ENCODE measurements around the gene CACNA1B. TPM values are rescaled to one million over a fixed set of nuclear protein-coding genes. Genes with fewer than 3 reads are reported as not detected.
A peak's percentile ranks its signal among the peaks of the same experiment; 100 is the strongest.

The CACNA1B gene
- total RNA-seq, 1 donor from 2014 or later, result 0.74 TPM

GRCh38 chr9:137970098-137970497 is 92.5 kb downstream of the CACNA1B start:
- Histone ChIP-seq H3K27ac (no peak overlapping the region), H3K36me3 (no peaks in the 10 kb centered on the region), H3K9me3 (no peaks in the 10 kb centered on the region), H3K27me3 (no peaks in the 10 kb centered on the region), H3K4me1 (no peaks in the 10 kb centered on the region), H3K4me3 (no peak overlapping the region)
- TF ChIP-seq POLR2A (IDR thresholded peaks at IDR 0.05) (no peak), POLR2AphosphoS5 (IDR thresholded peaks at IDR 0.05; ENCODE audit: insufficient read depth in 1 of 2, low read depth in 1 of 2) (no peak), CTCF (IDR thresholded peaks at IDR 0.05) (no peak)
- DNase-seq (ENCODE audit: extremely low spot score in 2 of 2), result no peak
- intact Hi-C loops (cut with DNase I), result no loop called here

GRCh38 chr9:137970686-137971476 is 93.3 kb downstream of the CACNA1B start:
- intact Hi-C loops (cut with DNase I), result no loop called here
- peak in 1 of 2 donors; percentile 47 for DNase-seq (ENCODE audit: extremely low spot score in 2 of 2)
- TF ChIP-seq CTCF (IDR thresholded peaks at IDR 0.05), result no peak
- TF ChIP-seq POLR2A (IDR thresholded peaks at IDR 0.05), result no peak
- TF ChIP-seq POLR2AphosphoS5 (IDR thresholded peaks at IDR 0.05; ENCODE audit: insufficient read depth in 1 of 2, low read depth in 1 of 2), result no peak
- Histone ChIP-seq H3K9me3 (no peaks in the 10 kb centered on the region), H3K27ac (no peak overlapping the region), H3K4me1 (no peaks in the 10 kb centered on the region), H3K36me3 (no peaks in the 10 kb centered on the region), H3K27me3 (no peaks in the 10 kb centered on the region), H3K4me3 (no peak overlapping the region)

GRCh38 chr9:137971477-137972138 is 94.0 kb downstream of the CACNA1B start:
- TF ChIP-seq CTCF (IDR thresholded peaks at IDR 0.05) (no peak), POLR2A (IDR thresholded peaks at IDR 0.05) (no peak), POLR2AphosphoS5 (IDR thresholded peaks at IDR 0.05; ENCODE audit: insufficient read depth in 1 of 2, low read depth in 1 of 2) (no peak)
- intact Hi-C loops (cut with DNase I), result no loop called here
- H3K4me3 ChIP-seq, result no peak overlapping the region
- H3K27ac ChIP-seq, result no peak overlapping the region
- H3K9me3 ChIP-seq, result no peaks in the 10 kb centered on the region
- DNase-seq (ENCODE audit: extremely low spot score in 2 of 2), result peak in 1 of 2 donors; percentile 80
- no peaks in the 10 kb centered on the region for H3K4me1 ChIP-seq
- no peaks in the 10 kb centered on the region for H3K36me3 ChIP-seq
- H3K27me3 ChIP-seq, result no peaks in the 10 kb centered on the region

GRCh38 chr9:137972355-137972987 is 94.9 kb downstream of the CACNA1B start:
- Histone ChIP-seq H3K4me3 (no peak overlapping the region), H3K36me3 (no peaks in the 10 kb centered on the region), H3K27me3 (no peaks in the 10 kb centered on the region), H3K4me1 (no peaks in the 10 kb centered on the region), H3K27ac (no peak overlapping the region), H3K9me3 (no peaks in the 10 kb centered on the region)
- DNase-seq (ENCODE audit: extremely low spot score in 2 of 2), result peak in 1 of 2 donors; percentile 65
- TF ChIP-seq CTCF (IDR thresholded peaks at IDR 0.05) (no peak), POLR2AphosphoS5 (IDR thresholded peaks at IDR 0.05; ENCODE audit: insufficient read depth in 1 of 2, low read depth in 1 of 2) (no peak), POLR2A (IDR thresholded peaks at IDR 0.05) (no peak)
- intact Hi-C loops (cut with DNase I), result no loop called here

All from vagina (tissue), 2 donors.